Right renal cortex interstitium (tissue), 3 donors: ENCODE data around the gene GBF1. TPM values are rescaled to one million over a fixed set of nuclear protein-coding genes. Genes with fewer than 3 reads are reported as not detected.
A peak's percentile ranks its signal among the peaks of the same experiment; 100 is the strongest.

Source experiments
- DNase-seq, 3 donors: peaks; one replicate each; pipeline ENCODE4 v3.0.0-alpha.2; 2013; ENCODE audit warnings: low read depth in 3 of 3, low spot score in 2 of 3
- polyA plus RNA-seq, 3 donors: library from polyadenylated mRNA; unstranded; fragments of 120-200 nt; gene quantifications; one replicate each; pipeline ENCODE4 v1.2.1, GENCODE V29; 2013; ENCODE audit not compliant: insufficient read length in 3 of 3

Gene GBF1
- polyA plus RNA-seq, 3 donors: 40.5 to 44.7 (median 42.3) TPM

DNA sequence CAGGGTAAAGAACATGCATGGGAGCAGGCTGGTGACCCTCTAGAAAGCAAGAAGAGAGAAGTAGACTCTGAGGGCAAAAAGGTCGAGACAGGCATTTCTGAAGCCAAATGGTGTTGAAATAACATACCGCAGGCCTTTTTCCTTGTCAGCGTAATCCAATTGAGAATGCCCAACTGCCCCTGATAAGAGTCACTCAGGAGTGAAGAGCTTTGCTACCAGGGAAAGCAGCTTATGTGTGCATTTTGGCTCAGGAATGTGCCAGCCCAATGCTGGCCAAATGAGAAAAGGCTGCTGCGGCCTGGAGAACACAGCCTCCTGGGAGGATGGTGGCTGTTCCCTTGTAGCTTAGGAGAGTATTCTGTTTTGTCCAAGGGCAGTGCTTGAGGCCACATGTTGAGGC is 88.8 kb downstream of the GBF1 start:
- DNase-seq: no peak

DNA sequence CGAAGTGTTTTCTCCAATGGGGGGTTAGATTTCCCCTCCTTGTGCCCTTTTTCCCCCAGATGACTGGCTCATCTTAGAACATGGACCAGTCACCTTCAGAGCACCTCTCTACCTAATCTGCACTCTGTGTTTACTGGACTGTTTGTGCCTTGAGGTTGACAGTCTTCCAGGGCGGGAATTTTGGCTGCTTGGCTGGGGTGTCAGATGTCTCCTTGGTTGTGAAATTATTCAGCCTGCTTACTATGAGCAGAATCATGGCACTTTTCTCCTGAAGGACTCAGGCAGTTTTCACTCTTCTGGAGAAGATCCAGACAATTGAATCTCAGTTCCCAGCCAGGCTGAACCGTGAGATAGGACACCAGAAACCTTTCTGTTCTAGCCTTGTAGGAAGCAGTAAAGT is 89.9 kb downstream of the GBF1 start:
- no peak for DNase-seq

DNA sequence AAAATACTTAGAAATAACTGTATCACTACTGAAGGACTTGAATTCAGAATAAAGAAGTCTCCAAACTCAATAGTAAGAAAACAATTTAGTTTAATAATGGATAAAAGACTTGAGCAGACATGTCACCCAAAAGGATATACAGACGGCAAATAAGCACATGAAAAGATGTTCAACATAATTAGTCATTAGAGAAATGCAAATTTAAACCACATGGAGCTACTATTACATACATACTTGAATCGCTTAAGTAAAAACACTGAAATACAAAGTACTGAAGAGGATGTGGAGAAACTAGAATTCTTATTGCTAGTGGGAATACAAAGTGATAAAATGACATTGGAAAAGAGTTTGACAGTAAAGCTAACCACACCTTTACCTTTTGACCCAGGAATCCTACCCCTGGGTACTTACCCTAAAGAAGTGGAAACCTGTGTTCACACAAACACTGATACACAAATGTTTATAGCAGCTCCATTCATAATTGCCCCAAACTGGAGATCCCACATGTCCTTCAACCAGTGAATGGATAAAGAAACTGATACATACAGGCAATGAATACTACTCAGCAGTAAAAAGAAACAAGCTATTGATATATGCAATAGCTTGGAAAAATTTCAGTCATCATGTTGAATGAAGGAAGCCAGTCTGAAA is 95.8 kb downstream of the GBF1 start:
- no peak for DNase-seq

DNA sequence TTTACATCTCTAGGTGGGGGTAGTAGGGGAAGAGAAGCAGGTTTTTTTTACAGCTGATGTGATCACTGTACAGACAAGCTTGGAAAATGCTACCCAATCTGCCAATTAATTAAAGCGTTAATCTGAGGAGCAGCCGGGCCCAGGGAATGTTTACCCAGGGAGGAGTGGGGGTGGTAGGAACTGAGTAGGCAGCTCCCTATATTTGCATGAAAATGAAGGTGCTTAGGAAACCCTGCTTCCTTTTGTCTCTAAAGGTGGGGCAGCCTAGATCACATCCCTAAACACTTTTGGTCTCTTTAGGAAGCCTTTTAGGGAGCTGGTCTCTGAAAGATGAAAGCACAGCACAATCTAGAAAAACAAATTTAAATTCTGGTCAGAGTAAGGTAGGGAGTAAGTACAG is 97.1 kb downstream of the GBF1 start:
- no peak for DNase-seq

DNA sequence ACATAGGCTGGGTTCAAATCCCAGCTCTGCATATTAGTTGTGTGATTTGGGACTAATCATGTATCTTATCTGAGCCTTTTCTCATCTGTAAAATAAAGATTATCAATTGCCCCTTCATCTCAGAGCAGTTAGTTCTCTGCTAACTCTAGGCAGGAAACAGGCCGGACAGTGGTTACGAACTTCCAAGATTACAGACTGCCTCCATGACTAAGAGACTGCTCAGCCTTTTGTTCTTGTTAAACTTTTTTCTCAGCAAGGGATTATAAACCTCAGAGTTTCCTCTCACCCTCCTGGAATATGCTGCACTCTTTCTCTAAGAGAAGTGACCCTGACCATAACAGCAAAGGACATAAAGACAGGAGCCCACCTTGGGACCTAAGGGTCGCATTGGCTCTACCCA is 97.6 kb downstream of the GBF1 start:
- DNase-seq: no peak

DNA sequence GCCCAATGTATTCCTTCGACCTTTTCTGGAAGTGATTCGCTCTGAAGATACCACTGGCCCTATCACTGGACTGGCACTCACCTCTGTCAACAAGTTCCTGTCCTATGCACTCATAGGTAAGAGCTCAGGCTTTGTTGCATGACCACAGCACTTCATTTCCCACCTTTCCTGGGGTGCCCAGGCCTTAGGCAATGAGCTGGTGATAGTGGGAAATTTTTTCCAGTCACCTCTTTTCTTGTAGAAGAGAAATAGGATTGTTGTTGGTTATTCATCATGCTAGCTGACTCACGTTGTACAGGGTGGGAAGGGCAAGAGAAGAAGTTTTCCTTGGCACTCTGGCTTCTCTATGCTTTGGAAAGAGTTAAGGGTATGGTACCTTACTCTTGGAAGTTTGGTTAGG is 98.7 kb downstream of the GBF1 start:
- DNase-seq: no peak

- DNase-seq: no peak
Observed at GRCh38 chr10:102347236-102347828, 102.0 kb downstream of the GBF1 start.

DNA sequence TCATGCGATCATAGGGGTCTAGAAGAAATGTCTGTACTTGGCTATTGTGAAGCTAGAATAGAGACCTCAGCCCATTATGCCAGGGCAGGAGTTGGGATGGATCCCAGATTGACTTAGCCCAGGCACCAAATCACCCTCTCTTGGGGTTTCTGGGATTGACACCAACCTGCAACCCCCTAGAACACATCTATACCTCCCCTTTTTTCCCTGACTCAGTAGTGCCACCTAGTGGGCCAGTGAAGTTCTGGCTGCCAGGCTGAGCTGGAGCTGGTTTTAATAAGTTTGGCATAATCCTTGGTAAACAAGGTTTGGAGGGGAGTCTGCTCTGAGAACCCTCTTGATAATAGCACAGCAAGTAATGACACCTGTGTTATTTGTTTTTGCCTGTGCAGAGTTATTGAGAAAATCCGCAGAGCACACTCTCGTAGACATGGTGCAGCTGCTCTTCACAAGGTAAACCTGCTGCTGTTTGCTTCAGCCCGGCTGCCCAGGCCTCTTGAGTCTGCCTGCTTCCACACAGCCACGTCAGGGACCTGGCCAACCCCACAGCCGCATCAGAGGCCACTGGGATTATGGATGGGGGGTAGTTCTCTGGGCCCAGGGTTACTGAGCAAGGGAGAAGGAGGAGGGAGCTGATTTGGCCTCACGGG is 106.9 kb downstream of the GBF1 start:
- peak; percentile 32 to 52 (median 45) for DNase-seq

- DNase-seq: no peak
Observed at GRCh38 chr10:102354451-102354850, 109.1 kb downstream of the GBF1 start.

DNA sequence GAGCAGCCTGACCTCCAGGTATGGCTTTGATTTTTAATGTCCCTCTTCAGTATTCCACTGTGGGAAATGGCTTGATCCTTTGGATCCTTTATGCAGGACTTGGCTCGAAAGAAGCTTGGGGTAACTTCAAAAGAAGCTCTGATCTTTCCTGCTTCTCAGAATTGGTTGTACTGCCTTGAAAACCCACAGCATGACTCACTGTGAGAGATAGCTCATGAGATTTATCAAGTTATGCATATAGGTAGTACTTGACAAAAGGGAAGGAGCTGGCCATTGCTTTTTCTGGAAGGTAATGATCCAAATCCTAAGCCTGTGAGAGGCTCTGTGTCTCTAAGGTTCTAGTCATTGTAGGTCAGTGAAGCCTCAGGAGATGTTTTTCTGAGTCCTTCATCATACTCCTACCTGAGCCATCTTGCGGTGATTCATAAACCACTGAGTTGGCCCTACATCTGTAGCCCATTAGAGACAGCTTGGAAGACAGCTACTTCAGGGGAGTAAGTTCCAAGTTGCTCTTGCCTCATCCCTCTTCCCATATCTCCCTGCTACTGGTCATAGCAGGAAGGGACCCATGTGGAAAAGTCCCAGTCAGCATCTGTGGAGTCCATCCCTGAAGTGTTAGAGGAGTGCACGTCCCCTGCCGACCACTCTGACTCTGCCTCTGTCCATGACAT is 113.5 kb downstream of the GBF1 start:
- DNase-seq: no peak

GRCh38 chr10:102367441-102367840 is 122.1 kb downstream of the GBF1 start:
- DNase-seq: no peak

DNA sequence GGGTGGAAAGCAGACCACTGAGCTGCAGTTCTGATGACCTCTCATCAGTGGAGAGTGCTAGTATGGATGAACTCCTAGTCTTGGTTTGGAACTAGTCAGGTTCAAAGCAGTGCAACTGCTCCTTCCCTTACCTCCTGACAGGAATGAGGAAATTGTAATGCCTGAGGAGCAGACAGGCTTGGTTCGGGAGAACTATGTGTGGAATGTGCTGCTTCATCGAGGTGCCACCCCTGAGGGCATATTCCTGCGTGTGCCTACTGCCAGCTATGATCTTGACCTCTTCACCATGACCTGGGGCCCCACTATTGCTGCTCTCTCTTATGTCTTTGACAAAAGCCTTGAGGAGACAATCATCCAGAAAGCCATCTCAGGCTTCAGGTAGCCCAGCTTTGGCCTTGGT is 122.7 kb downstream of the GBF1 start:
- no peak for DNase-seq

GRCh38 chr10:102371295-102371694 is 126.0 kb downstream of the GBF1 start:
- no peak for DNase-seq

GRCh38 chr10:102375250-102375649 is 129.9 kb downstream of the GBF1 start:
- DNase-seq: no peak

GRCh38 chr10:102375867-102376266 is 130.5 kb downstream of the GBF1 start:
- no peak for DNase-seq

DNA sequence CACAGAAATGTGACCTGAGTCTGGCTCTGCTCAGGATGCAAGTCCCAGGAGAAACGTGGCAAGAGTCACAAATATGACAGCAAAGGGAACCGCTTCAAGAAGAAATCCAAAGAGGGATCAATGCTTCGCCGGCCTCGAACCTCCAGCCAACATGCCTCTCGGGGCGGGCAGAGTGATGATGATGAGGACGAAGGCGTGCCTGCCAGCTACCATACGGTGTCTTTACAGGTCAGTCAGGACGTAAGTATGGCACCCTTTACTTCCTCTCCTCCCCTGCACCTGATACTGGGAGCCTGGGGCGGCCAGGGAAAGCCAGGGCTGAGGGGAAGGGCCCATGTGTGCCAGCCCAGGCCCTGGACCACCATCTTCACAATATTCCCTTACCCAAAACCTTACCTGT is 131.6 kb downstream of the GBF1 start:
- no peak for DNase-seq

- DNase-seq: no peak
Observed at GRCh38 chr10:102379383-102379782, 134.1 kb downstream of the GBF1 start.

- DNase-seq: no peak
Observed at GRCh38 chr10:102381983-102382382, 136.7 kb downstream of the GBF1 start.

- DNase-seq: no peak
Observed at GRCh38 chr10:102382871-102383270, 137.5 kb downstream of the GBF1 start.

DNA sequence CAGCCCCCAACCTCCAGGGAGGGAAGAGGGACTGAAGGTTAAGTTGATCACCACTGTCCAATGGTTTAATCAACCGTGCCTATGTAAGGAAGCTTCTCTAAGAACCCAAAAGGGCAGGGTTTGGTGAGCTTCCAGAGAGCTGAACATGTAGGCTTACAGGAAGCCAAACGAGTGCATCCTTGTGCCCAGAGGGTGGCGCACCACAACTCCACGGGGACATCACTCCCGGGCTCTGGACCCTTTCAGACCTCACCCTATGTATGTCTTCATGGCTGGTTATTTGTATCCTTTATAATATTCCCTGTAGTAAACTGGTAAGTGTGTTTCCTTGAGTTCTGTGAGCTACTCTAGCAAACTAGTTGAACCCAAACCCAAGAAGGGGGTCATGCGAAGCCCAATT is 138.7 kb downstream of the GBF1 start:
- DNase-seq: no peak

DNA sequence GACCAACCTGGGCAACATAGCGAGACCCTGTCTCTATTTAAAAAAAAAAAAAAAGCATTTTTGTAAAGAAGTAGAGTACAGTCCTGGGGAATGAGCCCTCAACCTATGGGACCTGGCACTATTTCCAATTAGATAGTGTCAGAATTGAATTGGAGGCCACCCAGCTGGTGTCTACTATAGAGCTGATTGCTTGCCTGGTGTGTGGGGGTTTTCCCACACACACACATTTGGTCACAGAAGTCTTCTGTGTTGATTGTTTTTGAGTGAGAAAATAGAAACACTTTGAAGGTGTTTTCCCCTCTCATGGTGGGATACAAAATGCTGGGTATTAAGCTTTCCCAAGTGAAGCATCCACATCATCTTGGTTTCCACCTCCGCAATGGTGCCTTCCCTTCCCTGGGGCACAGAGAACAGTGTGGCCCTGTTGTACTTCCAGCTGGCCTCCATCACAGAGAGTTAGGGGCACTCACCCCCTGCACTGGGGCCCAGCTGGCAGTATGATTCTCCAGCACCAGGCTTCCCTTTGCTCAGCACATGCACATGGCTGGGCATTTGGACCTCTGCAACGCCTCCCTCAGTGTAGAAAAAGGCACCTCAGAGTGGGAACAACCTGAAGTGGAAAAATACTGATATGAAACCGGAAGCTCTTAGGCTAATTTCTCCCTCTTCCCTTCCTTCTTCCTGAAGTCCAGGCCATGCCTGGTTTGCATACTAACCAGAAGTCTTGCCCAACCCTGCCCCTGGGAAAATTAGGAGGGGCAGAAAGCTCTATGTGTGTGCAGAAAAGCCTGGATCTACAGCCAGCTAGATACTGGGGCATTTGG is 139.5 kb downstream of the GBF1 start:
- DNase-seq: no peak
